Upper lobe of left lung (tissue), 4 donors: ENCODE data around the gene GFER.

Experiments
- CTCF ChIP-seq, 6 experiments: fragments of 450-650 bp in 4 of 6; fragments of 200-600 bp in 2 of 6; sonication (generic) in 2 of 6; IDR thresholded peaks; one replicate each; pipeline ENCODE4 v1.5.1; 2016 to 2019; ENCODE audit warnings: antibody characterized with exemption in 6 of 6
- EP300 ChIP-seq, 4 donors: sonication (generic); formaldehyde crosslinking; IDR thresholded peaks; one replicate each; pipeline ENCODE4 v1.5.1; 2017; ENCODE audit warnings: antibody characterized with exemption in 4 of 4, control low read depth in 2 of 4
- POLR2A ChIP-seq, 4 donors: fragments of 450-650 bp; IDR thresholded peaks; one replicate each; pipeline ENCODE4 v1.5.1; 2016 to 2017; ENCODE audit warnings: antibody characterized with exemption in 4 of 4, mild to moderate bottlenecking in 2 of 4

- no peak for TF ChIP-seq EP300 (IDR thresholded peaks at IDR 0.05)
- TF ChIP-seq CTCF (IDR thresholded peaks at IDR 0.05), result no peak
- no peak for TF ChIP-seq POLR2A (IDR thresholded peaks at IDR 0.05)
These were observed 15.1 kb downstream of the GFER start for GRCh38 chr16:1998852-1999801.
